ELF-1 (cell line): ENCODE data around the gene NXPH2.

ENCODE experiments used
- DNase-seq: peaks from one replicate; pipeline ENCODE4 v3.0.0-alpha.2; 2016; ENCODE audit warnings: low read depth, low spot score

Gene NXPH2

GRCh38 chr2:138637061-138637460 lies 143.1 kb downstream of the NXPH2 start:
- no peak for DNase-seq

- DNase-seq: no peak
Measured at GRCh38 chr2:138633049-138633448, 147.1 kb downstream of the NXPH2 start.

- no peak for DNase-seq
Measured at GRCh38 chr2:138632066-138632620, 148.0 kb downstream of the NXPH2 start.

- peak; percentile 9 for DNase-seq
Measured at GRCh38 chr2:138630164-138630563, 150.0 kb downstream of the NXPH2 start.

GRCh38 chr2:138626148-138626547 lies 154.0 kb downstream of the NXPH2 start:
- DNase-seq: no peak

GRCh38 chr2:138622613-138623012 lies 157.6 kb downstream of the NXPH2 start:
- DNase-seq: no peak

GRCh38 chr2:138621139-138621538 lies 159.1 kb downstream of the NXPH2 start:
- DNase-seq: no peak

- DNase-seq: no peak
Measured at GRCh38 chr2:138620431-138620830, 159.8 kb downstream of the NXPH2 start.
